ENCODE measurements around the gene DPP8.

DNA sequence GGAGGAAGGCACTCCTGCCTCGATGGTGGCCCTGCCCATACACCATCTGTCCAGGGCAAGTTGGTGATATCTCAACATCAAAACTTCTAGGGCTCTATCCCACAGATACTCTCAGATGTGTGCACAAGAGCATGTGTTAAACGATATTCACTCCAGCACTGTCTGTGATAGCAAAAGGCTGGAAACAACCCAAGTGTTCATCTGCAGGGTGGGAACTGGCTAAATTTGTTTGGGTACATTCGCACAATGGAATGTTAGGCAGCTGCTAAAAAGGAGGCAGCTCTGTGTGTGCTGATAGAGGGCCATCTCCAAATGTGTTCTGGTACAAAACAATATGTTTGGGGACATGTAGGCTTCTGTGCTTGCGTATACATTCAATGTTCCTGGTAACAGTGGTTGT, 114.5 kb downstream of the DPP8 start:
- TF ChIP-seq, protein P1, sequence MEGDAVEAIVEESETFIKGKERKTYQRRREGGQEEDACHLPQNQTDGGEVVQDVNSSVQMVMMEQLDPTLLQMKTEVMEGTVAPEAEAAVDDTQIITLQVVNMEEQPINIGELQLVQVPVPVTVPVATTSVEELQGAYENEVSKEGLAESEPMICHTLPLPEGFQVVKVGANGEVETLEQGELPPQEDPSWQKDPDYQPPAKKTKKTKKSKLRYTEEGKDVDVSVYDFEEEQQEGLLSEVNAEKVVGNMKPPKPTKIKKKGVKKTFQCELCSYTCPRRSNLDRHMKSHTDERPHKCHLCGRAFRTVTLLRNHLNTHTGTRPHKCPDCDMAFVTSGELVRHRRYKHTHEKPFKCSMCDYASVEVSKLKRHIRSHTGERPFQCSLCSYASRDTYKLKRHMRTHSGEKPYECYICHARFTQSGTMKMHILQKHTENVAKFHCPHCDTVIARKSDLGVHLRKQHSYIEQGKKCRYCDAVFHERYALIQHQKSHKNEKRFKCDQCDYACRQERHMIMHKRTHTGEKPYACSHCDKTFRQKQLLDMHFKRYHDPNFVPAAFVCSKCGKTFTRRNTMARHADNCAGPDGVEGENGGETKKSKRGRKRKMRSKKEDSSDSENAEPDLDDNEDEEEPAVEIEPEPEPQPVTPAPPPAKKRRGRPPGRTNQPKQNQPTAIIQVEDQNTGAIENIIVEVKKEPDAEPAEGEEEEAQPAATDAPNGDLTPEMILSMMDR (IDR thresholded peaks at IDR 0.05 in 2 of 3, conservative IDR thresholded peaks at IDR 0.05 in 1 of 3; ENCODE audit: borderline replicate concordance in 1 of 3, insufficient read depth in 1 of 3, low read depth in 2 of 3, low read length in 2 of 3): no peak
- no peak for TF ChIP-seq POLR2AphosphoS5 (IDR thresholded peaks at IDR 0.05; ENCODE audit: low read depth, low read length)
- no peak for TF ChIP-seq ZNF274 (IDR thresholded peaks at IDR 0.05; ENCODE audit: low read depth, low read length)

Measured in HCT116 (cell line).